Stimulated activated CD4-positive, alpha-beta T cell treated with anti-CD3 and anti-CD28 coated beads, TNF-alpha, amount 100 ng/mL, for 24 hours (primary cell): Measurements from ENCODE around the gene FHL2.
"Not testable (repeated sequence)": the region's sequence is repeated elsewhere in the genome, so short reads cannot be mapped to it uniquely, and the experiment has no call there.

Experiments
- DNase-seq, 3 experiments: peaks; one replicate each; pipeline ENCODE4 v3.0.0-alpha.2; 2020; ENCODE audit warnings: low read depth in 3 of 3

Gene FHL2

GRCh38 chr2:105344704-105345345 is 54.0 kb downstream of the FHL2 start:
- DNase-seq: no peak

GRCh38 chr2:105339414-105339813 is 59.4 kb downstream of the FHL2 start:
- no peak for DNase-seq

- DNase-seq: no peak
Observed at GRCh38 chr2:105338020-105338385, 60.8 kb downstream of the FHL2 start.

GRCh38 chr2:105337122-105338019 is 61.5 kb downstream of the FHL2 start, which contains the start of gene C2orf49:
Gene C2orf49, plus strand, starts transcription at chr2:105337540. Its CDS starts 48 bp downstream, at chr2:105337588.
- peak; percentile 83 to 89 (median 88) for DNase-seq

GRCh38 chr2:105336786-105337121 is 62.1 kb downstream of the FHL2 start:
- DNase-seq: no peak

GRCh38 chr2:105335469-105335868 is 63.4 kb downstream of the FHL2 start:
- no peak for DNase-seq

GRCh38 chr2:105334211-105334610 is 64.6 kb downstream of the FHL2 start:
- DNase-seq: no peak

GRCh38 chr2:105330681-105331375 is 68.0 kb downstream of the FHL2 start:
- no peak for DNase-seq

GRCh38 chr2:105329561-105330495 is 69.0 kb downstream of the FHL2 start, which contains the start of gene TGFBRAP1:
Gene TGFBRAP1, minus strand, starts transcription at chr2:105329735. Its CDS starts 21,434 bp downstream, at chr2:105308301.
- peak; percentile 17 to 46 (median 25) for DNase-seq

GRCh38 chr2:105329197-105329554 is 69.7 kb downstream of the FHL2 start:
- DNase-seq: peak in 2 of 3 experiments; percentile 9 to 16

- DNase-seq: peak in 1 of 3 experiments; percentile 11
Observed at GRCh38 chr2:105328281-105329196, 70.3 kb downstream of the FHL2 start.

- DNase-seq: no peak
Observed at GRCh38 chr2:105327690-105328089, 71.2 kb downstream of the FHL2 start.

GRCh38 chr2:105327271-105327670 is 71.6 kb downstream of the FHL2 start:
- not testable (repeated sequence) for DNase-seq

- no peak for DNase-seq
Observed at GRCh38 chr2:105325389-105325963, 73.4 kb downstream of the FHL2 start.

GRCh38 chr2:105324732-105325131 is 74.1 kb downstream of the FHL2 start:
- no peak for DNase-seq

GRCh38 chr2:105324101-105324500 is 74.8 kb downstream of the FHL2 start:
- no peak for DNase-seq

GRCh38 chr2:105323111-105323510 is 75.7 kb downstream of the FHL2 start:
- no peak for DNase-seq

GRCh38 chr2:105321875-105322646 is 76.8 kb downstream of the FHL2 start:
- DNase-seq: no peak

- no peak for DNase-seq
Observed at GRCh38 chr2:105320651-105321215, 78.1 kb downstream of the FHL2 start.
